Stomach (tissue), 4 donors: ENCODE results near the gene ADAM8.

Experiments
- CTCF ChIP-seq, 7 experiments: fragments of 450-650 bp in 4 of 7; fragments of 200-600 bp in 3 of 7; sonication (generic) in 3 of 7; IDR thresholded peaks; one replicate each; pipeline ENCODE4 v1.5.1; 2016 to 2019; ENCODE audit warnings: antibody characterized with exemption in 7 of 7, control low read depth in 2 of 7, mild to moderate bottlenecking in 1 of 7
- POLR2A ChIP-seq, 4 donors: fragments of 450-650 bp; IDR thresholded peaks; one replicate each; pipeline ENCODE4 v1.6.1; 2016; ENCODE audit warnings: antibody characterized with exemption in 4 of 4, control low read depth in 2 of 4, mild to moderate bottlenecking in 1 of 4, moderate library complexity in 1 of 4

- TF ChIP-seq CTCF (IDR thresholded peaks at IDR 0.05) (no peak), POLR2A (IDR thresholded peaks at IDR 0.05) (no peak)
These were observed 3.7 kb downstream of the ADAM8 start for GRCh38 chr10:133272964-133273420.
